Colon (tissue), 2 donors: ENCODE data around the gene CYP4V2.

Experiments used
- FAIRE-seq: peaks from 2 replicates; lab custom pipeline; 2012; peaks lifted over from hg19 to GRCh38; lab: Jason Lieb, UNC
- donor health status: control.
- donor health status: control.

The CYP4V2 gene

GRCh38 chr4:186191200-186192065 lies at the start of gene CYP4V2:
Gene CYP4V2 (plus strand): TSS chr4:186191567. CDS start chr4:186191824, 257 bp downstream.
- FAIRE-seq, result no peak

- FAIRE-seq, result no peak
Observed at GRCh38 chr4:186144198-186144945, 47.0 kb upstream of the CYP4V2 start.

DNA sequence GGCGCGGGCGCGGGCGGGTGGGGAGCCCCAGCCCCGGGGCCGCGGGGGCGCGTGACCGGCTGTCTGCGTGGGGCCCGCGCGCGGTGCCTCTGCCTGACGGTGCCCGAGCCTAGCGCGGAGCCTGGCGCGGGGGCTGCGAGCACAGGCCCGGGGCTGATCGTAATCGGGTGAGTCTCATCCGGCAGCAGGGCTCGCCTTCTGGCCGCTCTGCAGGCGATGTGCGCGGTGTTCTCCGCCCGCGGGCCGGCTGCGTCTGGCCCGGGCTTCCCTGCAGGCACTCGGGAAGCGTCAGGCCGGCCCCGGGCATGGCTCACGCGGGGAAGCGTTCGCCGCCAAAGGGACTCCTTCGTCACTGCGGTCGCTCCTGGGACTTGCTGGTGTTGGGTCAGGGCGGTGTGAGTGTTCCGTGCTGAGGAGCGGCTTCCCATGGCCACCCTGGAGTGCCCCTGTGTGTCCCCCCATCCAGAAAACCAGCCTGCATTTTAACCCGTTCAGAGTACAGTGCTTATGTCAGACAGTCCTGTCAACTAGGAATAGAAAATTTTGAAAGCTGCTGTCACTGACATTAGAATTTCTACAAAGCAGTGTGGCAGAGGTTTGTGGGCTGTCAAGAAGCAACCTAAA lies 46.3 kb upstream of the CYP4V2 start:
- no peak for FAIRE-seq

DNA sequence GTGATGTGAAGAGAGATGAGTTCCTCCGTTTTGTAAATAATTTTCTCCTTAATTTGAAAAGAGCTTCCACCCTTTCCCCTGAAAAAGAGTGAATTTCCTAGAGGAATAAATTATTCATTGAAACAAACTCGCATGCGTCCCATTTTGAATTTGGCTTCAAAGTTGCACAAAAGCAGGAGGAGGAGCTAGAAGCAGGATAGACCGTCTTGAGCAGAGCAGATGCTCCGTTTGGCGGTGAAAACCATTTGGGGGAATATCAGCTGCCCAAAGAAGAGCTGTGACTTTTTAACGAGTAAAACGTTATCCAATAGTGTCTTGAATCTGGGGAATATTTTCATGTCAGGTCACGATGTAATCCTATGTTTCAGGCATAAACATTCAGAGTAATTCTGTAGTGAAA lies 44.9 kb upstream of the CYP4V2 start:
- no peak for FAIRE-seq

DNA sequence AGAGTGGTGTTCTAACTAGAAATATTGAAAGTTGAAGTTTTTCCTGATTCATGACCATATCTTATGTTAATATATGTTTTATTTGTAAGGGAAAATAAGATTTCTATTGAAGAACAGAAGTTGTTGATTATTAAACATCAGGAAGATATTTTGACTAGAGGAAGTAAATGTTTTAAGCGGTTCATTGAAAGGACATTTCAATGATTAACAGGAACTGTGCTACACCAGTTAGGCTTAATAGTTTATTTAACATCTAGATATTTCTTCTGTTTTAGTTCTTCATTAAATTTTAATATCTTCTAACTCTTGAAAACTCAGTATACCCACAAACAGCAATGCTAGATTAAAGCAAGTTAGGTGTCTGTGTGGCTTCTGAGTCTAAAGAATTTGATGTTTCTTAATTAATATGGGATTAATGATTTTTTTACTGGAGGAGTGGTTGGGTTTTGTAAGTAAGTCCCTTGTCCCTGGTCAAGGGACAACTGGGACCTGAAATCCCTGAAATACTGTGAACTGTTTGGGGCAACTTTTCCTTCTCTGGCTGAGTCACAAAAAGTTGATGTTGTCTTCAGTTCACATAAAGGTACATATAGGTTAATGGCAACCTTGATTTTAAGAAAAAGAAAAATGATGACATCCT lies 42.9 kb upstream of the CYP4V2 start:
- FAIRE-seq, result no peak

DNA sequence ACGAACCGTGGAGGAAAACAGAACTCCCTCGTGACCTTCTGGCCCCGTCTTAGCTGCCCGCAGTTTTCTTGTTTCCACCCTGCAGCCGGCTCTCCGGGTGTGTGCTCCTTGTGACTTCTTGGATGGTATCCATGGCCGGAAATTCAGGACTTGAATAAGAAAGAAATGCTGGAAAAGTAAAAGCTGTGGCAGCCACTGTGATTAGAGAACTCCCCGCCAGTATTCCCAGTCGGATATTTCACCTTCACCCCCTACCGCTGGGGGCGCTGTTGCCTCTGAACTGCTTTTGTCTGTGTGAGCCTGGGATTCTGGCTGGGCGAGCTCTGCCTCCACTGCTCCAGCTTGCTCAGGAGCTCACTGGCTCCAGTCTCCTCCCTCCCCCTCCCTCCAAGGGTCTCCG lies 41.5 kb upstream of the CYP4V2 start:
- no peak for FAIRE-seq

- FAIRE-seq, result no peak
Observed at GRCh38 chr4:186150926-186151325, 40.4 kb upstream of the CYP4V2 start.

- no peak for FAIRE-seq
Observed at GRCh38 chr4:186151499-186151898, 39.9 kb upstream of the CYP4V2 start.

- FAIRE-seq, result no peak
Observed at GRCh38 chr4:186158021-186158813, 33.1 kb upstream of the CYP4V2 start.

DNA sequence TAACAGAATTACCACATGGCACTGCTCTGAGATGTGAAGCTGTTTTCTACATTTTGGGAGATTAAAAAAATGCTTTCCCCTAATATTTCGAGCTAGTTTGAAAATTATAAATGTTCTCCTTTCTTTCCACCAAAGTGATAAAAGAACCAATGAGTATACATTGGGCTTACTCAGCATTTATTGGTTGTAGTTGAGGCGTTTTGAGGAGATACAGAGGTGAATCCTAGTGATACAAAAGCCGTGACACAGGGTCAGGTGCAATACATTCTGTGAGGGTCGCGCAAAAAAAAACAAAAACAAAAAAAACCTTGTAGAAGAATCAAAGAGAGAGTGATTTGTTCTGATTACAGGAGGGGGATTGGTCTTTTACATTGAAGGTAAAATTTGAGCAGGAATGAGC lies 32.4 kb upstream of the CYP4V2 start:
- FAIRE-seq, result no peak

- FAIRE-seq, result no peak
Observed at GRCh38 chr4:186159613-186160012, 31.8 kb upstream of the CYP4V2 start.

DNA sequence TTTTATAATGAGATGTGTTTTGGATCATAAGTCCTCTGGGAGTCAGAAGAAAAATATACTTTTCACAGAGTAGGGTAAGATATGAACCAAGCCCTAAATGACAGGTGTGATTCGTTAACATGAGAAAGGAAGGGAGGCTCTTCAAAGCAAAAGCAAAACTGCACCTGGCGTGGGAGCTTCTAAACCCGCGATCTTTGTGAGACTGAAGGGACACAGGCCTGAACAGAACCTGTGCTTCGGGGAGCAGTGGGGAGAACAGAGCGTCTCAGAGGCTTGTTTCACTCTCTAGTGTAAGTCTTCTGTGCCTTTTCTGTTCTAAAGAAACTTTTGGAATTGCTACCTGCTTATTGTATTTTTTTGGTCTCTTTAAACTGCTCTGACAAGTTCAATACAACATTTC lies 30.2 kb upstream of the CYP4V2 start:
- no peak for FAIRE-seq

DNA sequence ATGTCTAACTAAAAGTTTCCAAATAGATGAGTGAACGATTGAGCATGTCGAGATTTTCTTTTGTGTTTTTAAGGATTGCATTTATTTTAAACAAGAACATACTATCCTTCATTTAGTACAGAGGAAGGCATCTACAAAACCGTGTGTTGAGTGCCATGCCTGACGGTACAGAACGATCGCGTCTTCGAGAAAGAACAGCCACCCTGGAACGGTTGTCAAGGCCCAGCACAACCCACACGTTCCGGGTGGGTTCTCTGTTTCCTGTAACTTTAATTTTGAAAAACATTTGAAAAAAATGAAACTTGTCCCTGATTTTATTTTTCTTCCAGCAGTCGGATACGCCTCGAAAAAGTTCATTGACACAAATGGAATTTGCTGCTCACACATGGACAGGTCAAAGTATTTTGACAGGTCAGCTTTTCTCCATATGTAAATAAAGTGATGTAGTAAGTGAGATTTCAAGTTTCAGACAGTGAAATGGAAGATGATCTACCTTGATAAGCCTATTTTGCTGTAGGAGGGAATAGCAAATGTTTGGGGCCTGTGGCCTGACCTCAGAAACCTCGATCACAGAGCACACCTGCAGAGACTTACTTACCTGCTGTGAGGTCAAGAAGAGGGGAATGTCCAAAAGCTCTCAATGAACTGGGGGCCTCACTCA lies 24.4 kb upstream of the CYP4V2 start:
- FAIRE-seq, result no peak

- FAIRE-seq, result no peak
Observed at GRCh38 chr4:186167605-186168004, 23.8 kb upstream of the CYP4V2 start.

DNA sequence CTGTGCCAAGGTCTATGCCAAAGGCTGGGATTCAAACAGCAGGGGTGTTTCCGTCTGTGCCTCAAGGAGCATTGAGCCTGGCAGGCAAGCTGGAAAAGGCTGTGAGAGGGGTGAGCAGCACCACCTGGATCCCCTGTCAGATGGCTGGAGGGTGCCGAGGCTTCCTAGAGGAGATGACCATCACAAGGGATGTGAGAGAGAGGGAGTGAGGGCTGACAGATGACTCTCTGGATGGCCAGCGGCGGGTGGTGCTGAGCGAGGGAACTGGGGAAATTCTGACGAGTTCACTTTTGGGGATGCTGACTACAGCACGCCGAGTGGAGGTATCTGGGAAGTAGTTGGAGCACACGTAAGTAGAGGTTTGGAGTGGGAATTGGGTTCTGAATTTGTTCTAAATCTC lies 22.6 kb upstream of the CYP4V2 start:
- no peak for FAIRE-seq

GRCh38 chr4:186169333-186169944 lies 21.9 kb upstream of the CYP4V2 start:
- FAIRE-seq, result no peak

- FAIRE-seq, result no peak
Observed at GRCh38 chr4:186169945-186170802, 21.2 kb upstream of the CYP4V2 start.

- no peak for FAIRE-seq
Observed at GRCh38 chr4:186170966-186171365, 20.4 kb upstream of the CYP4V2 start.

- no peak for FAIRE-seq
Observed at GRCh38 chr4:186172546-186172945, 18.8 kb upstream of the CYP4V2 start.

GRCh38 chr4:186188107-186188506 lies 3.3 kb upstream of the CYP4V2 start:
- FAIRE-seq, result no peak
